ENCODE measurements around the gene ASCL2.
"Not testable (repeated sequence)": the region's sequence is repeated elsewhere in the genome, so short reads cannot be mapped to it uniquely, and the experiment has no call there.

Gene ASCL2

DNA sequence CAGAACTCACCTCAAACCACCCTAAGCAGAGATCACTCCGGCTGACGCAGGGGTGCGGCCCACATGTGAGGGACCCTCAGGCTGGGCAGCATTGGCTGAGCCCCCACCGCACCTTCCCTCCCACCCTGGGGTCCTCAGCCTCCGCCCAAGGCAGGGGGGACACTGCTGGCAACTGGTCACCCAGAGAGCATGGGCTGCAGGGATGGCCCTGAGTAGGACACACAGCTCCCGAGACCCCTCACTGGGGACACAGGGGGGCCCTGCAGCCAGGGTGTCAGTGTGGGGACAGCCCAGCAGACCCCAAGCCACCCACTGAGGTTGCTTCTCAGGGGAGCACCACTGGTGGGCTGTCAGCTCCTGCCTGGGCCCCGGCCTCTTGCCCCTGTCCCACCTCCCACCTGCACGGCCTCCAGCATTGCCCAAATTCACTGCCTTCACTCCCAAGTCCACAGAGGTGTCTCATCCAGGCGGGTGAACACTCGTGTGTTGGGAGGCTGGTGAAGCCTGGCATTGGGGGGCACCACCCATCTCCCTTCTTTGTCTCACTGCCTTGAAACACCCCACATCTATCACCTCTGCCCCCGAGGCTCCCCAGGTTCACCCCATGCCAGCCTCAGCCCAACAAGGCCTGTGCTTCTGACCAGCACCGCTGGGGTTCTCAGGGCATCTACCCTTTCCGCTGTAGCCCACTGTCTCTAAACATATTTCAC lies 26.7 kb upstream of the ASCL2 start:
- DNase-seq, result no peak

DNA sequence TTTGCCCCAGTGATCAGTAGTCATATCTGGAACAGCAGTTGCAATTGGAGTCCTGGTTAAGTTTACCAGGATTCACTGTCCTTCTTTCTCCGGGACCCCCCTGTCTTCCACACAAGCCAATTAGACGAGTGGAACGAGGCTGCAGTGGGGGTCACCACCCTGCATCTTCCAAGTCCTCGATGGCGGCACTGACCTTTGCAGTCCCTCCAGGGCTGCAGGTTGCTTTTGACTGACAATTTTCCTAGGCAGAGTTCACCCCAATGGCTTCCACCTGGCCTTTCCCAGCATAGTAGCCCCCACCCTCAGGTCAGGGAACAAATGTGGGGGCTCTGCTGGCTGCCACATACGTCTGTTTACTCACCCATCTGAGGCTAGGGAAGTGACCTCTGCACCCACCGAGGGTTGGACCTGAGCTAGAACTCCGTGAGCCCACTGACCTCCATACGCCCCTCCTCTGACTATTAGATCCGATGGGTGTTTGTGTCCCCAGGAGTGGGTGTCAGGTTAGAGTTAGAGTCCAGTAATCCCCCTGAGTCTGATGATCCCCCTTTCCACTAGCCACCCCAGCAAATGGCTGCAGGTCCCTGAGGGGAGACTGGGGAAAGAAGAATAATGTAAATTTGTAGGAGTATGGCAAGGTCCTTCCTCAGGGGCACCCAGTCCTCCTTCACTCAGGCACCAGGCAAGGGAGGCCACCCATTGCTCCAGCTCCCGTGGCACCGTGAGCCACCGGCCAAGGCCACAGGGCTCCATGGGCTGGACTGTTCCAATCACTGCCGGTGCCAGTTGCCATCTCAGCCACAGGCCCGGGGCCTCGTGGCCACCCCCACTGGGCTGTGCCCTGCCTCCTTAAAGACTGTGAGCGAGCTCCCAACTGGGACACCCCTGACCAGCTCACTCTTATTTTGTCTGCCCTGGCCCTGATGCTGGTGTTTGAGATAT lies 25.9 kb upstream of the ASCL2 start:
- DNase-seq, result no peak

DNA sequence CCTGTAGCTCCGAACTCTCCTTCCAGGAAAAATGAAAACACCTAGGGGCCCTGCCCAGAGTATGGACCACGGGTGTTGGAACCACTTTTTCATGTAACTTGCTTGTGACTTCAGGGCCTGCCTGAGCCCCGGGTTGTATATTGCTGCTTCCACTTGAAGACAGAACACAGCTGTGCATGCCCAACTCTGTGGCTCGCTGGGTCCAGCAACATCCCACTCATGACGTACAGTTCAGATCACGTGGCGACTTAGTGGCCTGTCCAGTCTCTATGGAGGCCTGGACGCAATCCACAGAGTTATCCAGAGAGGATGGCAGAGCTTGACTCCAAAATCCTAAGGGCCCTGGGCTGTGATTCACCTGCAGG lies 24.5 kb upstream of the ASCL2 start:
- no peak for DNase-seq

- no peak for DNase-seq
These were observed 23.9 kb upstream of the ASCL2 start for GRCh38 chr11:2293984-2294925.

DNA sequence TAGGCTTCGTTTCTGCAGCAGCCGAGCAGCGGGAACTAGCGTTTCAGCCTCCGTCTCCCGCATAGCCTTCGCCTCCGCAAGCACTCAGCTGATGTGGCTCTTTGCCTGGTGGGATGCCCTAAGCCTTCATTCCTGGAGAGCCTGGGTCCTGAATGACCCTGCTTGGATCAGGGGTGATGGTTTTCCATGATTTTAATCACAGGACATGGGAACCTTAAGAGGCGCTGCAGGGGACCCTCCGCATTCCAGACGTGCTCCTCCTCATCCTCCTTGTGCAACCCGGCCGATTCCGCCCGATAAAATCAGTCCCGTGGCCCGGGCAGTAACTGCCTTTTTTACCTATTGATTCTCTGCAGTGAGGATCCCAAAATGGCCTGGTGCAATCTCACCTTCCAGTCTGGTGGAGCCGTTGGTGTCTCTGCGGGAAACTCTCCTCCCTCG lies 23.2 kb upstream of the ASCL2 start:
- no peak for DNase-seq

DNA sequence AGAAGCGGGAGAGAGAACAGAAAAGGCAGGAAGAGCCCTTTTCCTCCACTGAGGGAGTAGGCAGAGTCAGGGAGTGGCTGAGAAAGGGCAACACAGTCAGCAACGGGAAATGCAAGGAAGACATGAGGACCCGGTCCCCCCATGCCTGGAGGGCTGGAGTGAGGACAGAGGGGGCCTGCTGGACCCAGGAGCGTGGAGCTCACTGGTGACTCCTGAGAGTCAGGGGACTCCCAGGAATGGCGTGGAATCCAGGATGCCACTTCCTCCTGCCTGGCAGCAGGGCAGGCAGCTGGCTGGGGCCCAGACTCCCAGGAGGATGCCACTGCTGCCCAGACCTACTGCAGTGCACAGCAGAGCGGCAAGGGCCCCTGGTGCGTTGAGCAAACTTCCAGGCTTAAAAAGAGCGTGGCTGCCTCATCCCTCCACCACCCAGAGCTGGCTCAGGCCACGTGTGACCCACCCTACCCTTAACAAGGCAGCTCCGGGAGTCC lies 20.0 kb upstream of the ASCL2 start:
- no peak for DNase-seq

DNA sequence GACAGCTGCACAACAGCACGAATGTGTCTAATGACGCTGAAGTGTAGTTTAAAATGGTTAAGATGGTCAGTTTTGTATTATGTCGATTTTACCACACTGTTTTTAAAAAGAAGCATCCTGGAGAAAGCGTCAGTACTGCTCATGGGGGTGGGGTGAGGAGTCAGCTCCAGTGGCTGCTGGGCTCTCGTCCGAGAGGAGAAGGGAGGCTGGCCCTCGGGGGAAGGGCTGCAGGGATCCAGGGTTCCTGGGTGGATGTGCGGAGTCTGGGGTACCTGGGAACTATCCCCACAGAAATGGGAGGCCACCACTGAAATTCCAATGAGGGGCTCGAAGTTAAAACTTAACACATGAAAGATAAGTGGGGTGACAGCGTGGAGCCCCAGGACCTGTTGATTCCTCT lies 19.5 kb upstream of the ASCL2 start:
- DNase-seq, result no peak

- DNase-seq, result no peak
These were observed 19.0 kb upstream of the ASCL2 start for GRCh38 chr11:2289350-2289749.

DNA sequence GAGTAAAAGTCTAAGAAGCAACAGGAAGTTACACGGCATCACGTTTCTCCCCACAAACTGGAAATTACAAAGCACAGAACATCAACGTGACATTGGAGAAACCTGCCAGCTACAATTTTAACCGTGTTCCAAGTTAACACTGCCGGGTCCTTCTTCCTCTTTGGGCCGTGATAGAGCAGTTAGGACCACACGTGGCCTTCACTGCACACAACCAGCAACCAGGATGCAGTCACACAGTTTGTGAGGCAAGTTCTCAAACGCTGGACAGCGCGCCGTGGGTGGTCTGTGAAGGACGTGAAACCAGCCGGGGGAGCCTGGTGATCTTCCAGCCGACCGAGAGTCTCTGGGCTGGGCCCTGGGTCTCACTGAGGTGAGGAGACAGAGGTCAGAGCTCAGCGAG lies 16.7 kb upstream of the ASCL2 start:
- no peak for DNase-seq

GRCh38 chr11:2286350-2286749 lies 16.0 kb upstream of the ASCL2 start:
- DNase-seq, result not testable (repeated sequence)

DNA sequence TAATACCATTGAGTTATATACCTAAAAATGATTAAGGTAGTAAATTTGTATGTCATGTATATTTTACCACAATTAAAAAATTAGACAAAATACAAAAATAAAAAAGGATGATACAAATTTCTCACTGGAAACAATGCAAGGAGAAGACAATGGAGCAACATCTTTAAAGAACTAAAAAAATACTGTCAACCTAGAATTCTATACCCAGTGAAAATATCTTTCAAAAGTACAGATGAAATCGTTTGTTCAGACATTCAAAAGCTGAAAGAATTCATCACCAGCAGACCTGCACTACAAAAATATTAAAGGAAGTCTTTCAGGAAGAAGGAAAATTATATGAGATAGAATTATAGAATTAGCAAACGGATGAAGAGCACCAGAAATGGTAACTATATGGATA lies 9.8 kb upstream of the ASCL2 start:
- DNase-seq, result no peak

GRCh38 chr11:2277933-2278523 lies 7.6 kb upstream of the ASCL2 start:
- DNase-seq, result no peak

GRCh38 chr11:2277008-2277346 lies 6.6 kb upstream of the ASCL2 start:
- no peak for DNase-seq

GRCh38 chr11:2276280-2277007 lies 6.1 kb upstream of the ASCL2 start:
- no peak for DNase-seq

GRCh38 chr11:2275334-2276279 lies 5.2 kb upstream of the ASCL2 start:
- DNase-seq, result no peak

- no peak for DNase-seq
These were observed 3.4 kb upstream of the ASCL2 start for GRCh38 chr11:2273771-2274170.

DNA sequence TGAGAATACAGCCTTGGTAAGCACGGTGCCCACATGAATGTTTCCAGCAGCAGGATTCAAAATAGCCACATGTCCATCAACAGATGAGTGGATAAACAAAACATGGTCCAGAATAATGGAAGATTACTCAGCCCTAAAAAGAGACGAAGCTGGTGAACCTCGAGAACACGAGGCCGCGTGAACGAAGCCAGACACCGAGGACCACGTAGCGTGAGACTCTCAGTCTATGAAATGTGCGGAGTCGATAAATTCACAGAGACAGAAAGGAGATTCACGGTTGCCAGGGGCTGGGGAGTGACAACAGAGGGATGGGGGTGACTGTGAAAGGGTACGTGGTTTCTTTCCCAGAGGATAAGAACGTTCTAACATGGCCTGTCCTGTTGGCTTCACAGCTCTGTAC lies 2.9 kb upstream of the ASCL2 start:
- no peak for DNase-seq

DNA sequence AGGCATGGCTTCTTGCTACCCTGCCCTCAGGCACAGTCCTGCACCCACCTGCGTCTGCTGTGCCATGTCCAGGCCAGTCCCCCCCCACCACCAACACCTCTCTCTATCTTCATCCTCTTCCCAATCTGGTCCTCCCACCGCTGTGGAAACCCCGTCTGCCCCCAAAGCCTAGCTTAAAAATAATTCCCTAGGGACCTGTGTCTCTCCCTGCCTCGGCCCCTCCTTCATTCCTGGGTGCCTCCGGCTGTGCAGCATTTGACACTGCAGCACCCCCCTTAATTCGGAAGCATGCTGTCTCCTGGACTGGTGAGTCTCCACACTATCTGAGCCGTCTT lies 2.5 kb upstream of the ASCL2 start:
- no peak for DNase-seq

DNA sequence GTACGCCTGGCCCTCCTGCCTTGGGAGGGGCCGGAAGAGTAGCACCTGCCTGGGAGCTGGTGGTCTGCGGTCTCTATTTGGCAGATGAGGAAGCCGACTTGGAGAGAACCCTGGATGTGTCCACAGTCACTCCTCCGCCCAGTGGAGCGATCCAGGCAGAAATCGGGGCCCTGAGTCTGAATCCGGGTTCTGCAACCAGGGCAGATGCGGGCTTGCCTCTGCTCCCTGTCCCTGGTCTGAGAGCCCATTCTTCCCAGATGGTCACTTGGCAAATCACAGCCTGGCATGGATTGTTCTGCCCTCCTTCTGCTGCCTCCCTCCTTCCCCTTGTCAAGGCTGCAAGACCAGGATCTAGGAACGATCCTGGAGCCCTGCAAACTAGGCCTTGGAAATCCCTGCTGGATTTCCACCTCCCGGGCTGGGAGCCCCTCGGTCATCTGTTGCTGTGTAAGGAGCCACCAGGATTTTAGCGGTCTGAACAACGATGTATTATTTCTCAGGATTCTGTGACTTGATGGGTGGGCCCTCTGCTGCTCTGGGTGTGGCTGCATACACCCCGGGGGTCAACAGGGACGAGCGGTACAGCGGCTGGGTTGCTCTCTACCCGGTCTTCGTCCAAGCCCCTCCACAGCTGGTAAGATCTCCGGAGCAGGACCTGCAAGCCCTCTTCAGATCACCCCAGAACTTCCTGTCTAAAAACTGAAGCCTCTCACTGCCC lies 2.0 kb upstream of the ASCL2 start:
- DNase-seq, result no peak
